Measurements from ENCODE around the gene PDGFC. TPM values are rescaled to one million over a fixed set of nuclear protein-coding genes. Genes with fewer than 3 reads are reported as not detected.

PDGFC gene
- polyA plus RNA-seq, 4 donors, result 43.0 to 88.6 (median 70.0) TPM

DNA sequence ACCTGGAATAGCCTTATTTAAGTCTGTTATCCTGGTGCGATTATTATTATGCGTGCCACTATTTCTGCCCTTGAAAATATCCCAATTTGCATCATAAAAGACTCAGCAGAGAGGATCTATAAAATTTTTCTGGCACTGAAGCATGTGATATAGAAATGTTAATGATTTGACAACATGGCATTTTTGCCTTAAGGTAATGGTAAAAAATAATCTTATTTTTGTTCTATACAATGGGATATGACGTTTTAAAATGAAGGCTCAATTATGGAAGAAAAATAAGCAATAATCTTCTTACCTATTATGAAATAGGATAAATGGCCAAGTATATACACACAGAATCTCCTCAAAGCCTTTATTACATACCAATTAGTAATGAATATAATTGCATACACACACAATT is 113.5 kb downstream of the PDGFC start:
- DNase-seq (ENCODE audit: low read depth in 4 of 4, low spot score in 3 of 4), result no peak

DNA sequence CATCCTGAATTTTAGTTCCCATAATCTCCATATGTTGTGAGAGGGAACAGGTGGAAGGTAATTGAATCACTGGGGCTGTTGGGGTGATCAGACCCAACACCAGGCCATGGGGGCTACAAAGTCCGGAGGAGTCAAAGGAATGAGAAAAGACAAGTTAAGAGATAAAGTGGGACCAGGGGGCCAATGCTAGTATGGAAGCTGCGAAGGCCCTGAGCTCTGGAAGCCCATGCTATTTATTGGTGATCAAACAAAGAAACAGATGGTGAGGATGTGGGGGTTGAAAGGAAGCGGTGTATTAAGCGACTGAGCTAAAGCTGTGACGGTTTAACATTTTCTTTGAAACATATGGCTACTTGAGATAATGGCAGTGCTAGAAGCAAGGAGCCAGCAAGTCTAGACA is 132.8 kb downstream of the PDGFC start:
- no peak for DNase-seq (ENCODE audit: low read depth in 4 of 4, low spot score in 3 of 4)

- DNase-seq (ENCODE audit: low read depth in 4 of 4, low spot score in 3 of 4), result no peak
Observed at GRCh38 chr4:156837625-156838345, 133.8 kb downstream of the PDGFC start.

DNA sequence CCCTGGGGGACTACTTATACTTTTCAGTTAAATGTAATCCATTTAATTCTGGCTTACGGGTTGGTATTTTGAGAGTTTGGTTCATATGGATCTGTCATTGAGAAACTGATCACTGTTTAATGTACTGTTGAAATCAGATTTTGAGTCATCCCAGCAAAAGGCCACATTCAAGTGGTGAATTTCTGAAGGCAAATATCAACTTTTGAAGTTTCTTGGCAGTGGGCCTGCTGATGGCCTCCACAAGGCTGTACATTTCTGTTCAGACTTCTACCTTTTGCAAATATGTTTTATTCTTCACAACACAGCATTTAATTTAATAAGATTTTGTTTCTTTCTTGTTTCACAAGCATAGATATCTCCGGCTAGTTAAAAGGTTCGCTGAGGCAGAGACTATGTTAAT is 138.7 kb downstream of the PDGFC start:
- no peak for DNase-seq (ENCODE audit: low read depth in 4 of 4, low spot score in 3 of 4)

DNA sequence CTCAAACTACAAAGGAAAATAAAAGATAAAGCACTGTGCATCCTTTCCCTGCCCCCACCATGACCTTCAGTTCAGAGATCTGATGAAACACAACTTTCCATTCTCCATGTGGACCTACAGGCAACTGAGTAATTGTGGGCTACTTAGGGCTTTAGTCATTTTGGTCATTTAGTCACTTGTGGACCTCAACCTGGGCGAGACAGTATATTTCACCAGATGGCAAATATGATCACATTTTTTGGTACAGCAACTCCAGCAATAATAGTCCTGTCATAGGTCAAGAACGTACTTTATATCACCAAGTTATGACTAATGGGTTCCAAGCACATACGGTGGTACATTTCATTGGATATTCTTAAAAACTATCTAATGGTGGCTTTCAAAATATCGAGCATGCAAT is 141.2 kb downstream of the PDGFC start:
- DNase-seq (ENCODE audit: low read depth in 4 of 4, low spot score in 3 of 4), result no peak

GRCh38 chr4:156829201-156829873 is 142.3 kb downstream of the PDGFC start:
- DNase-seq (ENCODE audit: low read depth in 4 of 4, low spot score in 3 of 4), result no peak

DNA sequence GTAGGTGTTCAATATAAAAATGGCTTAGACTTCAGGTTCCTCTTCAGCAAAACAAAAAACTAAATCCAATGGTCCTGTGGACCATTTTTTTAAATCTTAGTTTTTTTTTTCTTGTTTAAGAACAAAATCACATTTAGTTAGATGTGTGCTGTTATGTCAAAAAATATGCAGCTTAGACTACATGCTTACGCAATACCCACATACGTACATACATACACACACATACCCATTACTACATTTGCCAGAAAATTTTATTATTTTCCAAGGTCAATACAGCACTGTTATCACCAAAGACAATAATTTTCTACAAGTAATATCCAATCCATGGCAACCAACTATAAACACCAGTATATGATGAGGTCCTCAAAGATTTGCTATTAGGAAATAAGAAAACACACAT is 144.1 kb downstream of the PDGFC start:
- DNase-seq (ENCODE audit: low read depth in 4 of 4, low spot score in 3 of 4), result no peak

GRCh38 chr4:156825074-156825473 is 146.5 kb downstream of the PDGFC start:
- DNase-seq (ENCODE audit: low read depth in 4 of 4, low spot score in 3 of 4), result no peak

GRCh38 chr4:156824451-156825060 is 147.0 kb downstream of the PDGFC start:
- DNase-seq (ENCODE audit: low read depth in 4 of 4, low spot score in 3 of 4), result no peak

- DNase-seq (ENCODE audit: low read depth in 4 of 4, low spot score in 3 of 4), result no peak
Observed at GRCh38 chr4:156820931-156821330, 150.7 kb downstream of the PDGFC start.

DNA sequence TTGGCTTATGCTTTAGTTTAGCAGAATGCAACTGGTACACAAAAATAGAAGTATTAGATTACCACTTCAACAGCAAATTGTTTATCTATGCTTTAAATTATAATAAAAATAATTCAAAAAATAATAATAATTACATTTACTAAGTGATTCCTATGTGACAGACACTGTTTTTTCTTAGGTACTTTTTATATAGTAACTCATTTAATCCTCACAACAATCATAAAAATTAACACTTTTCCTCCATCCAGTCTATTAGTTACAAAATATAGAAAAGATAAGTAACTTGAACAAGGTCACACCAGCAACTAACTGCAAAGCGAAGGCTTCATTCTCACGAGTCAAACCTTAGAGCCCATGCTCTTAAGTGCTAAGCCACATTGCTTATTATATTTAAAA is 155.2 kb downstream of the PDGFC start:
- no peak for DNase-seq (ENCODE audit: low read depth in 4 of 4, low spot score in 3 of 4)

GRCh38 chr4:156815717-156816359 is 155.8 kb downstream of the PDGFC start:
- DNase-seq (ENCODE audit: low read depth in 4 of 4, low spot score in 3 of 4), result no peak

DNA sequence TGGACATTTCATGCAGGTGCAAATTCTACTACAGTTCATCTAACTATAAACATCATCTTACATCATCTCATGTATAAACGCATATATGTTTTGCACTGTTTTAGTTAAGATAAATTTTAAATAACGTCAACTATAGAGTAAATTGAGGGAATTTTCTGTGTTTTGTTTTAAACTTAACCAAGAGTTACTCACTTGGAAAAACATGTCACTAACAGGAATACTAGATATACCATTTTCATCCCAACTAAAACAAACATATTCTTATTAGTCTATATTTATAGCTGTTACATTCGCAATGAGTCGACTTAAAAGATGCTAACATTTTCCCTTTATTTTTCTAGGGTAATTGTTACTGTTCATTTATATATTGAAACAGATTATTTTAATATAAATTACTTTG is 159.6 kb downstream of the PDGFC start:
- no peak for DNase-seq (ENCODE audit: low read depth in 4 of 4, low spot score in 3 of 4)

- DNase-seq (ENCODE audit: low read depth in 4 of 4, low spot score in 3 of 4), result no peak
Observed at GRCh38 chr4:156811286-156811685, 160.3 kb downstream of the PDGFC start.

DNA sequence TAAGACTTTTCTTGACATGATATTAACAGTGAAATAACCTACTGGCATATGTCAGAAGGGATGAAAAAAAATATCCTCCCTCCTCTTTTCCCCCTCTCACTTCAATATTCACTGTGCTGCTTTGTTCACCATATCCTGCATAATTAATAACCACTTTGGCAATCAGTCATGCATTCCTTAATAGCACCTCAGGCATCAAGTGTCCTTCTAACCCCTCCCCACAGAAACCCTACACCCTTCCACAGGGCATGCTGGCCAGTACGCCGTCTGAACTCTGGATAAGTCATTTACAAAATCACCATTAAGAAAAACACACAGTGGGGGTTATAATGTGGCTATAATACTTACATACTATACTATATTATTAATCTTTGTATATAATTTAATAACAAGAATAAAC is 165.9 kb downstream of the PDGFC start:
- DNase-seq (ENCODE audit: low read depth in 4 of 4, low spot score in 3 of 4), result peak in 1 of 4 donors; percentile 24

GRCh38 chr4:156803056-156803455 is 168.5 kb downstream of the PDGFC start:
- DNase-seq (ENCODE audit: low read depth in 4 of 4, low spot score in 3 of 4), result no peak

GRCh38 chr4:156800463-156800862 is 171.1 kb downstream of the PDGFC start:
- no peak for DNase-seq (ENCODE audit: low read depth in 4 of 4, low spot score in 3 of 4)

- no peak for DNase-seq (ENCODE audit: low read depth in 4 of 4, low spot score in 3 of 4)
Observed at GRCh38 chr4:156799121-156799589, 172.4 kb downstream of the PDGFC start.

DNA sequence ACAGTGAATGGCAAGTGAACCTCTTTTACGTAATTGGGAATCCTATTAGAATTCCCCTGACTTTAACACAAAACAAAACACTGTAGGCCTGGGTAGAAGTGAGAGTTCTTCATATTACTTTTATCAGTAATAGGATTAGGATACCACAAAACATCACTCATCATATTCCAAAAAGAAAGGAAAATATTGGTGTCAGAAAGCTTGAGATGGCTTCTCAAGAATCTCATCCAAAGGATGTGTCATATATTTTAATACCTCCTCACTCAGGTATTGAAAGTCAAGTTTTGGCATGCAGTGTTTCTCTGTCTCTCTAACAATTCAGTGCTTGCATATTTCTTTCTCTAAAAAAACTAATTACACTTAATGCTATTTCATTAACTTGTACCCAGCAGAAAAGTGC is 173.2 kb downstream of the PDGFC start:
- no peak for DNase-seq (ENCODE audit: low read depth in 4 of 4, low spot score in 3 of 4)

DNA sequence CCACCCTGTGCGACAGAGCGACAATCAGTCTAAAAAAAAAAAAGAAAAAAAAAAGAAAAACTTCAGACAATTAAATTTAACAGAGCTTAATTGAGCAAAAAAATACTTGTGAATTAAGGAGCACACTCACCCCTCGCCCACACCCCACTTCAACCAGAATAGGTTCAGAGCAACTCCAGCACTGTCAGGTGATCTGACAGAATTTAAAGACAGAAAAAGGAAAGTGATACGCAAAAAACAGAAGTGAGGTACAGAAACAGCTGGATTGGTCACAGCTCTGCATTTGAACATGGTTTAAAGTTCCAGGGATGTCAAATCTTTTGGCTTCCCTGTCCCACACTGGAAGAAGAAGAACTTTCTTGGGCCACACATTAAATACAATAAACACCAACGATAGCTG is 174.4 kb downstream of the PDGFC start:
- DNase-seq (ENCODE audit: low read depth in 4 of 4, low spot score in 3 of 4), result no peak

GRCh38 chr4:156795727-156796126 is 175.9 kb downstream of the PDGFC start:
- no peak for DNase-seq (ENCODE audit: low read depth in 4 of 4, low spot score in 3 of 4)
